HG03520 (cell line): ENCODE measurements around the gene MON1B.
A peak's percentile ranks its signal among the peaks of the same experiment; 100 is the strongest.
"Not testable (repeated sequence)": the region's sequence is repeated elsewhere in the genome, so short reads cannot be mapped to it uniquely, and the experiment has no call there.

ENCODE experiments used
- ATAC-seq: cut with Tn5 transposase; IDR thresholded peaks from one replicate; pipeline ENCODE4 v1.9.1; 2021; ENCODE audit warnings: mild to moderate bottlenecking, moderate library complexity; ENCODE audit not compliant: unreplicated experiment

MON1B gene

DNA sequence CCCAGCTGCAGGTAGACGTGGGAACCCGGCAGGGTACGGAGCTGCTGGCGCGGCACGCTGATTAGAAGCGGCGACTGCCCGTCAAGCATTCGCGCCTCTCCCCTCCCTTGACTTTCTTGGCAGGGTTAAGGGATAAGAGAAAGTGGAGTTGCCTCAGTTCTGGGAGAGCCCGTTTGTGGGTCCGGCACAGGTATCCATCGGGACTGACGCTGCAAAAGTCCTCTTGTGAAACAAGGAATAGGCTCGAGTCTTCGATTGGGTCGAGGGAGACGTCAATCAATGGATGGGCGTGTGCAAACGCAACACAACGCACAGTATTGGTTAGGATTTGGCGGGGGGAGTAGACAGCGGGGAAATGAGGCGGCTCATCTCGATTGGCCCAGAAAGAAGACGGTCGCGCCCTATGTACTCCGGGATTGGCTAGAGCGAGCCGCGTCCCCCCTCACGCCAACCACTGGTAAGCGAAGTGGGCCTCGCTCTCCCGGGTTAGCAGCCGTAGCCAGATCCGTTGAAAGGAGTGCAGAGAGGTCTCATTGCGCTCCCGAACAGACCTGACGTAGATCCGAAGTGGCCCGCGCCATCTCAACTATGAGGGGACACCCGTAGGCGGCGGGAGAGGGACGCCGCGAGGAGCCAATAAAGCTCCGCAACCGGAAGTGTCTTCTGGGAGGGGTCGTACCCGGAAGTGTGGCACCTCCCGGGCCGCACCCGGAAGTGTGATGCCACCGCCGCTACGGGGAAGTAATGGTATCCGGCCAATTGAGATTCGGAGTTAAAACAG lies at the start of gene MON1B:
Gene MON1B, plus strand, starts transcription at position 713 of the 781 bp plus-strand sequence. CDS start 296 bp downstream, outside the sequence.
- peak; percentile 98 for ATAC-seq

DNA sequence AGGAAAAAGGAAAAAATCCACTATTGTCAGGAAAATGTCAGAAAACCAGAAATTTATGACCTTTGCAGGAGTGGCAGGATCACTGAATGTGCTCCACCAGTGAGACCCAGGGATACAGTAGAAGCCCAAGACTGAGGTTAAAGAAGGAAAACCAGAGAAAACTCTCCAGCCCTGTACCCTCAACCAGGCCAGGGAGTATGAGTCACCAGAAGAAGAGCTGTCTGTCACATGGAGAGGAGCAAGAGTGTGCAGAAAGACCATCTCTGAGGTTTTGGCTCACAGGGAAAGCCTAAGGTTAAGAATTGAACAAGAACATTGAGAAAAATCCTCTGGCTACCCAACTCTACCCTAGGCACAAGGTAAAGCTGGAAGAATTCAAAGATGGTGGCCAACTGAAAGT lies 47.6 kb upstream of the MON1B start:
- no peak for ATAC-seq

DNA sequence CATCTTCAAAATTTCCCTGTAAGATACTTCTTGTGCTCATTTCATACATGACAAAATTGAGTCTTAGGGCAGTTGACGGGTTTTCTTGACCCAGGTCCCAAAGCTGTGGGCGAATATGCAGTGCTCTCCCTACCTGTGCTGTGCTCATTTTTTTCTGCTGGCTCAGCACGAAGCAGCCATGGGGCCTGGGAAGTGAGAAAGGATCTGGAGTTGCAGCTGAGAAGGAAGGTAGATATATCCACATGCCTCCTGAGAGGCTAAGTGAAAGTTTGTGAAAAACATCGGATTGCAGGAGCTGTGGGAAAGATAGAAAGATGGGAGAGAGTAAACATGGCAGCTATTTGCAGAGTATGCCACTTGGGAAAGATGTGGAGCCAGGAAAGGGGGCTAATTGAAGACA lies 42.9 kb upstream of the MON1B start:
- ATAC-seq, result no peak

DNA sequence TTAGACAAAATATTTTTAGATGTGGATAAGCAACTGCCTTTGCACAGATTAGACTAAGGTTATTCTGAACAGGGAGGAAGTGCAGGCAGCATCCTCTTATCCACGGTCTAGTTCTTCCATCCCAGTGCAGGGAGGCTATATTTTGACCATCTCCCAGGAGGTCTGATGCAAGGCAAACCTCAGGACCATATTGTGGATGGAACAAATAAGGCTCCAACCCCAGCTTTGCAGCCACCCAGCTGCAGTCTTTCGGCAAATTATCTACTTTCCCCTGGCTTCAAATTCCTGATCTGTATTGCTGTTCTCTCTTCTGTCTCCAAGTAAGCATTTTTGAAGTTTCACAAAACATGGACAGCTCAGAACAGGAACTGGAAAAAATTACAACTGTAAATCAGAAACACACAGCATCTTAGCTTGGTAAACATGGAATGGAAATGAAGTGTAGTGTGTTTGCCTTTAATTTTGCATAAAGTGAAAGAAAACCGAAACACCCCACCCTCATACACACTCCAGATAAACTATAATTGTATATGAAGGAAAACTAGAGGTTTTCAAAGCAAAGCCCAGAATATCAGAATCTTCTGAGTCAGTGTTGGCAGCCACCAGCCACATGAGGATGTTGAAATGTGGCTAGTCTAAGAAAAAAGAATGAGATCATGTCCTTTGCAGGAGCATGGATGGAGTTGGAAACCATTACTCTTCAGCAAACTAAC lies 33.5 kb upstream of the MON1B start:
- no peak for ATAC-seq

DNA sequence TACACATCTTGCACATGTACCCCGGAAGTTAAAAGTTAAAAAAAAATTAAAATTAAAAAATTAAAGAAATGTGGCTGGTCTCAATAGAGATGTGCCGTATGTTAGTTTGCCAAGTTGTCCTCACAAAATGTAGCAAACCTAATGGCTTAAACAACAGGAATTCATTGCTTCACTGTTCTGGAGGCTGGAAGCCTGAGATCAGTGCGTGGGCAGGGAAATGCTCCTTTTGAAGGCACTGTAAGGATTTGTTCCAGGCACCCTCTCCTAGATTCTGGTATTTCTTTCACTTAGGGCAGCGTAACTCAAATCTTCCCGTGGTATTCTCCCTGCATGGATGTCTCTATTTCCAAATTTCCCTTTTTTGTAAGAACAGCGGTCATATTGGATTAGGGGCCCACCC lies 32.7 kb upstream of the MON1B start:
- no peak for ATAC-seq

DNA sequence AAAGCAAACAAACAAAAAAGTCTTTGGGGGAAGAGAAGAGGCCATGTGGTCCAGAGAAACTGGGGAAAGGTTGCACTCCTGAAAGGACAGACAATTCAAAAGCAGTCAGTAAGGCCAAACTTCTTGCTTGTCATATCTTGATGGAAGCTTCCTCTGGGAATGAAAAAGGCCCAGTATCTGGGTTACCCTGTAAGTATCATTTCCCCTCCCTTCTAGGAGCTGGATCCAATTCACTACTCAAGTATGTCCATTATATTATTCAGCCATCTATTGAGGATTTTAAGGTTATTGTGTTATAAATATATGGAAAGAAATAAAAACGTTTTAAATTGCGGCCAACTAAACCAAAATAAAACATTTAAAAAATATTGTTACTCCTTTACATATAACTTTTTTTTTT lies 26.0 kb upstream of the MON1B start:
- ATAC-seq, result no peak

DNA sequence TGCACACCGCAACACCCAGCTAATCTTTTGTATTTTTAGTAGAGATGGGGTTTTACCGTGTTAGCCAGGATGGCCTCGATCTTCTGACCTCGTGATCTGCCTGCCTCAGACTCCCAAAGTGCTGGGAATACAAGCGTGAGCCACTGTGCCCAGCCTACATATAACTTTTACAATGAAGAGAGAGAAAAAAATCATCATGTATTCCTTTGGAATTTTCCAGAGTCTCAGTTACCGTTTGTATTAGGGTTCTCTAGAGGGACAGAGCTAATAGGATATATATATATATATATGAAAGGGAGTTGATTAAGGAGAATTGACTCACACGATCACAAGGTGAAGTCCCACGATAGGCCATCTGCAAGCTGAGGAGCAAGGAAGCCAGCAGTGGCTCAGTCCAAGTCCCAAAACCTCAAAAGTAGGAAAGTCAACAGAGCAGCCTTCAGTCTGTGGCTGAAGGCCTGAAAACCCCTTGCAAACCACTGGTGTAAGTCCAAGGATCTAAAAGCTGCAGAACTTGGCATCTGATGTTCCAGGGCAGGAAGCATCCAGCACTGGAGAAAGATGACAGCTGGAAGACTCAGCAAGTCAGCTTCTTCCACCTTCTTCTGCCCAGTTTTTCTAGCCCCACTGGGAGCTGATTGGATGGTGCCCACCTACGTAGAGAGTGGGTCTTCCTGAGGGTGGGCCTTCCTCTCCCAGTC lies 25.3 kb upstream of the MON1B start:
- not testable (repeated sequence) for ATAC-seq

DNA sequence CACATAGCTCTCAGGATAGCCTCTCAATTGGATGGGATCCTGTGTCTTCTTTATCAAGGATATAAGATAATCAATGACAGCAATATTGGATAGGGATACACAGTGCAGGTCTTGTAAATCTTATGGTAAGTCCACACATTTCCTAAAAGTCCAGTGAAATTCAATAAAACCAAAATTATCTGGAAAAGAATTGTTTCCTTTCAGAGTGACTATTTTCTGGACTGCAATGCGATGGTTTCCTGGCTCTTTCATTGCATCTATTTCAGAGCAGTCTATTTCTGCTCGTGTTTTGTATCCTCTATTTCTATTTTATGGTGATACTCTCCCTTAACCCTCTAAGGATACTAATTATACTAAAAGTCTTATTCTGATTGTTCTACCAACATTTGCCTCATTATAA lies 24.3 kb upstream of the MON1B start:
- no peak for ATAC-seq

DNA sequence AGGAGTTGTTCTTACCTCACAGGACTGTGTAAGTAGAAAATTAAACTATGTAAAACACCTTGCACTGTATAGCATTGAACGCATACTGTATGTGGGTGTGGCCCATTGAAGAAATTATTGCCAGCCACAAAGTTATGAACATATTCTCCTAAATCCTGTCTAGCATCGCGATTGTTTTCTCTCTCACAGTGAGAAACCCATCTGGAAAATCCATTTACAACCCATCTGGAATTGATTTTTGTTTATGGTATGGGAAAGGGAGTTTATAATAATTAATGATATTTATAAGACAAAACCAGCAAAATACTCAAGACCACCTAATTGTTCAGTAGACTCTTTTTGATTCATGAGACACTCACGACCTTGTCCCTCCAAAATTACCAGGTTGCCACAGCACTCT lies 22.1 kb upstream of the MON1B start:
- ATAC-seq, result no peak

DNA sequence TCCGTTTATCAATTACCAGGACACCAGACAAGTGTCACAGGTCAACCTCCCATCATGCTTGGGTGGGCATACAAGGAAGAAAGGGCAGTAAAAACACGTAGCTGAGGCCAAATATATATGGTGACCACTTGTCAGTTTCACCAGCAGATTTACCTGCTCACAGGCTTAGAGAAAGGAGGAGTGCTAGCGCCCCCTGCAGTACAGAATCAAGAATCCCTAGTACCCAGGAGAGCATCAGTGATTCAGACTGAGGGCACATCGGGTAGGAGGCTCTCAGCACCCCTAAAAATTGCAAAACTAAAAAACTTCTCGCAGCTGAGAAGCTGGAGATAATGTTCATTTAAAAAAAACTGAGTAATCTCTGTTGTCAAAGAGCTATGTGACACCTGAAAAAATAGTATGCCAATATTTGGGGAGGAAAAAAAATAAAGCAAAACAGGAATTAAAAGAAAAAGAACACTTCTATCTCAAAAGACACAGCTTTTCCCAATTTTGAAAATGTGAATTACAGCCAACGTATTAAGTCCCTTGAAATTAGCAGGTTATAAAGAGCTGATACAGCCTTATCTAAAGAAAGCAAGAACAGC lies 21.2 kb upstream of the MON1B start:
- peak; percentile 82 for ATAC-seq

DNA sequence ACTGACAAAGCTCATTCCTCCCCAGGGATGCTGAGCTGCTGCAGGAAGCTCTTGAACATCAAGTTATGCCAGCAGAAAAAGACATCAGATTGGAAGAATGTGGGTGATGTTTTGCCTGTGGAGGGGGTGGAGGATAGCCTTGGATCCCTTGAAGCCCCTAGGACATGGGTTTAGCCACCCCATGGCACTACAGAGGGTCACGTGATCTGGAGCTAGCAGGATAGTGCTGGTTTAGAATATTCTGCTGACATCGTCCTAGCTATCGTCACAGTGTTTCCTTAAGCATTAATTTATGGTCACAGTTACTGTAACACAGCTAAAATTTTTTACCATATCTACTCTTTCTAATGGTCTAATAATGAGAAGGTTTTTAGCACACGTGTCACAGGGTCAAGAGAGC lies 20.2 kb upstream of the MON1B start:
- no peak for ATAC-seq

DNA sequence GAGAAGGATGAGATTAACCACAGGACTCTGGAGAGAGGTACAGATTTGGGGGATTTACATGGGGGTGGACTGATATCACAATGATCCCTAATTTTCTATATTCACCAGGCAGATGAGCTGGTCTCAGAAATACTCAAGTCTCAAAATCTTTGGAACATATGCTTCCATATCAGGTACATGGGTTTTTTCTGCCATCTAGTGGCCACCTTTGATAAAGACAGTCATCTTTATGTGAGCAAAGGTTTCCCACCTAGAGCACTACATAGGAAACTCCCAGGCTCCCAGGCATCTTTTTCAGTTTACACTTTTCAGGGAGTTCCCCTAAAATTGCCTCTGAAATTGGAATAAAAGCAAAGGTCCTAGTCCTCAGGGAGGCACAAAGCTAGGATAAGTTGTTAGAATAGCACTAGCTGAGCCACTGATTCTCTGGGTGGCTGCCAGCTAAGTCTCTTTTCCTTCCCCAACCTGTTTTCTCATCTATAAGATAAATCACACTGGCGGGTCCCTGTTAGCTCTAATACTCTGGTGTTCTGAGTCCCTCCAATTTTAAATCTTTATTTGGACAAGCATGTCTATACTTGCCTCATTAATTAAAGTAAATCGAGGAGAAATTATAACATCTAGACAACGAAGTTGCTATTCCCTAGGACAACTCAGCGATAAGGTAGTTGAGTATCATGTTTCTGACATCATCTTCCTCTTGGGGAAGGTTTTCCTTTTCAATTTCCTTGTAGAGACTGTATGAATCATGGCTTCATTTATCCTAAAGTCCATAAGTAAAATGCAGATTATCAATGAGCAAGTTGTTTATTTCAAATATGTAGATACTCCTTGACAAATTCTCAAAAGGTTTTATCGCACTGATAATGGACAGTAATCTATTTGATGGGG lies 19.0 kb upstream of the MON1B start:
- ATAC-seq, result peak; percentile 82

DNA sequence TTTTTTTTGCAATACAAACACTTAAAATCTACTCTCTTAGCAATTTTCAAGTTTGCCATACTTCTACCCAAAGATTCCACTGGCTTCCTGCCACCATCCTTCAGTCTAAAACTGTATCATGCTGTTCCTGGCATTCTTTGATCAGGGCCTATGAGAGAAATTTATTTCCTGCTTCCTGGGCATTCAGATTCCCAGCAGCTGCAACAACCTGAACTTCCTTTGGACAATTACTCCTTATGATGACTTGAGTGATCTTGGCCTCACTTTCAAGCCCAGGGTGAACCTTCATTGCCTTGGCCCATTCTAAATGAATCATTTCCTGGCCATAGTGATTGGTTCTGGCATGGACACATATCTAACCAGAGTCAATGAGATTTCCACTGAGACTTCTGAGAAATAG lies 18.0 kb upstream of the MON1B start:
- ATAC-seq, result no peak

DNA sequence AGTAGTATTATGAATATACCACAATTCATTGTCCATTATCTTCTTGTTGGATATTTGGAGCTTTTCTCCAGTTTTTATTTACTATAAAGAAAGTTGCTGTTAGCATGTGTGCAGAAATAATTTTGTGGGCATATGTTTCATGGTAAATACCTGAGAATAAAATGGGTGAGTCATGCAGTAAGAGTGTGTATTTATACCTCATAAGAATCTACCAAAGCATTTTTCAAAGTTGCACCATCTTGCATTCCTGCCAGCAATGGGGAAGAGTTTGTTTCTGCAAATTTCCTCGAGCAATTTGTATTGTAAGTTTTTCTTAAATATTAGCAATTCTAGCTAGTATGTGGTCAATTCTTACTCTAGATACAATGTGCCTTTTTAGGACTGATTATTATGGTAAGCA lies 7.9 kb upstream of the MON1B start:
- no peak for ATAC-seq

DNA sequence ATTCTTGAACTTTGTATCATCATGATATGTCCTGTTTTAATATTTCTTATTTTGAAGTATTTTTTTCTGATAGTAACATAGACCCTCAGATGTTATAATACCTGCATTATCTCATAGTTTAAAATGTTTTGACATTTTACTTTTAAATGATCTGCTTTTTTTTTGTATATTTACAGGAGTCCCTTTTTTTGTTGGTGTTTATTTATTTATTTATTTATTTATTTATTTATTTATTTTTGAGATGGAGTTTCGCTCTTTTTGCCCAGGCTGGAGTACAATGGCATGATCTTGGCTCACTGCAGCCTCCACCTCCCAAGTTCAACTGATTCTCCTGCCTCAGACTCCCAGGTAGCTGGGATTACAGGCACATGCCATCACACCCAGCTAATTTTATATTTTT lies 4.7 kb upstream of the MON1B start:
- not testable (repeated sequence) for ATAC-seq

DNA sequence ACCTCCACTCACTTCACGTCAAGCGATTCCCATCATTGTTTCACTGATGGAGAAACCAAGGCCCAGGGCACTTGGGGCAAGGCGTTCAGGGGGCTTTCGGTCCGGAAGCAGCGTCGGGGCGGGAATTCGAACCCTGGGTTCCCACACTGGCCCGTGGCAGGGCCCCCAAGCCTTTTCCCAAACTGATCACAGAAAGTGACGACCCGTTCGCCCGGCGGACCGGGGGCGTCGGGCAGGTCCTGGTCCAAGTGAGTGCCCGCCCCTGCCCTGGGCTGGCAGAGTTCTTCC lies 856 bp upstream of the MON1B start:
- no peak for ATAC-seq

DNA sequence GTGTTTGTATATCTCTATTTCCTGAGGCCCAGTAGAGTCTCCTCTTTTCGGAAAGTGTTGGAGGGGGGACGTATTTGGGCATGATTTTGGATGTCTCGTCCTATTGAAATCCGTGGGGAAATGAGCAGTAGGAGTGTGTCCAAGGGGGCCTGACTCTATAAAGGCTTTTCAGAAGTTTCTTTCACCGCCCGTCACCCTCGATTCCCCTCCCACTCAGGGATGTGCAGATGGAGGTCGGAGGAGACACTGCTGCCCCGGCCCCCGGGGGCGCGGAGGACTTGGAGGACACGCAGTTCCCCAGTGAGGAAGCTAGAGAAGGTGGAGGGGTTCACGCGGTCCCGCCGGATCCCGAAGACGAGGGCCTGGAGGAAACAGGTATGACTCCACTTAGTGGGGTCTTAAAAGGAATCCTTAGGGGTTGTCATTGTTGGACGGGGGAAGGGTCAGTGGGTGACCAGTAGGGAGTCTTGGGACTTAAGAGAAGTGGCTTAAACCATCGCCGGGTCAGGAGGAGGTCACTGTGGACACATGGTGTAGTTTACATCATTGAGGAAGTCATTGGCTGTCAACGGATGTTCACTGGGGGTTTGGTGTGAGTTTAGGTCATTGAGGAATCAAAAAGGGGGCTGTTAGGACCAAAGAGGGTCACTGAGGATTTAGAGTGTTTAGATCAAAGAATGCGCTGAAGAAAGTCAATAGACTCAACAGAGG lies 424 bp downstream of the MON1B start:
- ATAC-seq, result no peak

DNA sequence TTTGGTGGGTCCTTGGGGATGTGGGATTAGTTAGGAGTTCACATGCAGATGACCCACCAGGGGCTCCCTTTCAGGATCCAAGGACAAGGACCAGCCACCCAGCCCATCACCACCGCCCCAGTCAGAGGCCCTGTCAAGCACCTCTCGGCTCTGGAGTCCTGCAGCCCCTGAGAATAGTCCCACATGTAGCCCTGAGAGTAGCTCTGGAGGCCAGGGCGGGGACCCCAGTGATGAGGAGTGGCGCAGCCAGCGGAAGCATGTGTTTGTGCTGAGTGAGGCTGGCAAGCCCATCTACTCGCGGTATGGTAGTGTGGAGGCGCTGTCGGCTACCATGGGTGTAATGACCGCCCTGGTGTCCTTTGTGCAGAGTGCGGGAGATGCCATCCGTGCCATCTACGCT lies 2.4 kb downstream of the MON1B start:
- ATAC-seq, result no peak

DNA sequence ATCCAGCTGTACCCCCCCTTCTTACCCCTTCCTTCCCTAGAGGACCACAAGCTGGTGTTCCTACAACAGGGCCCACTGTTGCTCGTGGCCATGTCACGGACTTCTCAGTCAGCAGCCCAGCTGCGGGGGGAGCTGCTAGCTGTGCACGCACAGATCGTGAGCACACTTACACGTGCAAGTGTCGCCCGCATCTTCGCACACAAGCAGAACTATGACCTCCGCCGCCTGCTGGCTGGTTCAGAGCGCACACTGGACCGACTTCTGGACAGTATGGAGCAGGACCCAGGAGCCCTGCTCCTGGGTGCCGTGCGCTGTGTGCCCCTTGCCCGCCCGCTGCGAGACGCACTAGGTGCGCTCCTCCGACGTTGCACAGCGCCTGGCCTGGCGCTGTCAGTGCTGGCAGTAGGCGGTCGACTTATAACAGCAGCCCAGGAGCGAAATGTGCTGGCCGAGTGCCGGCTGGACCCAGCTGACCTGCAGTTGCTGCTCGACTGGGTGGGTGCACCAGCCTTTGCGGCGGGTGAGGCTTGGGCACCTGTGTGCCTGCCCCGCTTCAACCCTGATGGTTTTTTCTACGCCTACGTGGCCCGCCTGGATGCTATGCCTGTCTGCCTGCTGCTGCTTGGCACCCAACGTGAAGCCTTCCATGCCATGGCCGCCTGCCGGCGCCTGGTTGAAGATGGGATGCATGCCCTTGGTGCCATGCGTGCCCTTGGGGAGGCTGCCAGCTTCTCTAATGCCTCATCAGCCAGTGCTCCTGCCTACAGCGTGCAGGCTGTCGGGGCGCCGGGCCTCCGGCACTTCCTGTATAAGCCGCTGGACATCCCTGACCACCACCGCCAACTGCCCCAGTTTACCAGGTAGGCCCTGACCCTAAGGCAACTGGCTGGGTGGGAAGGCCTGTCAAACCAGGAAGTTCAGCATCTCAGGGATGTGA lies 3.6 kb downstream of the MON1B start:
- ATAC-seq, result no peak
